HUES48 (cell line): ENCODE measurements around the gene GHDC.

Experiments
- H3K27ac ChIP-seq: one replicate; pipeline ENCODE4 v1.7.0; 2013; ENCODE audit warnings: low read depth, low read length, inconsistent platforms
- H3K27me3 ChIP-seq: 2 replicates; pipeline ENCODE4 v1.6.1; 2013; ENCODE audit warnings: mild to moderate bottlenecking, low read length; ENCODE audit not compliant: control insufficient read depth, insufficient read depth
- H3K36me3 ChIP-seq: 2 replicates; pipeline ENCODE4 v1.6.1; 2013; ENCODE audit warnings: low read length; ENCODE audit not compliant: control insufficient read depth, insufficient read depth
- H3K4me1 ChIP-seq: 2 replicates; pipeline ENCODE4 v1.6.1; 2013; ENCODE audit warnings: mild to moderate bottlenecking, low read length; ENCODE audit not compliant: control insufficient read depth, insufficient read depth
- H3K4me3 ChIP-seq: 2 replicates; pipeline ENCODE4 v1.5.1; 2013; ENCODE audit warnings: mild to moderate bottlenecking, low read depth, low read length
- H3K9ac ChIP-seq: 2 replicates; pipeline ENCODE4 v1.6.1; 2013; ENCODE audit warnings: mild to moderate bottlenecking, low read depth, low read length, moderate library complexity
- H3K9me3 ChIP-seq: 2 replicates; pipeline ENCODE4 v1.6.1; 2013; ENCODE audit warnings: low read length; ENCODE audit not compliant: control insufficient read depth, insufficient read depth

The GHDC gene

DNA sequence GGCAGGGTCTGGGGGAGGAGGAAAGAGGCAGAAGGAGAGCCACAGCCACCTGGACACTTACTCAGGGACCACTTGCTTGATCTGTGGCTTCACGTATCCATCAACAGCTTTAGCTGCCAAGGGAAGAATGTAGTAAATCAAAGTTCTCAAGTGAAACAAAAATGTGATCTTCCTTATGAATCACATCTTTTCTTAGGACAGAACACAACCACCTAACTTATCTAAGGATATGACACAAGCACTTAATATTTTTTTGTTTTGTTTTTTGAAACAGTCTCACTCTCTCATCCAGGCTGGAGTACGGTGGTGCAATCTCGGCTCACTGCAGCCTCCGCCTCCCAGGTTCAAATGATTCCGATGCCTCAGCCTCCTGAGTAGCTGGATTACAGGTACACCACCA lies 8.4 kb upstream of the GHDC start:
- Histone ChIP-seq H3K9ac (no peak overlapping the region), H3K9me3 (no peaks in the 10 kb centered on the region), H3K4me3 (no peak overlapping the region), H3K27me3 (no peaks in the 10 kb centered on the region), H3K4me1 (no peaks in the 10 kb centered on the region), H3K27ac (no peak overlapping the region), H3K36me3 (peaks cover 67% of the 10 kb centered on the region)

DNA sequence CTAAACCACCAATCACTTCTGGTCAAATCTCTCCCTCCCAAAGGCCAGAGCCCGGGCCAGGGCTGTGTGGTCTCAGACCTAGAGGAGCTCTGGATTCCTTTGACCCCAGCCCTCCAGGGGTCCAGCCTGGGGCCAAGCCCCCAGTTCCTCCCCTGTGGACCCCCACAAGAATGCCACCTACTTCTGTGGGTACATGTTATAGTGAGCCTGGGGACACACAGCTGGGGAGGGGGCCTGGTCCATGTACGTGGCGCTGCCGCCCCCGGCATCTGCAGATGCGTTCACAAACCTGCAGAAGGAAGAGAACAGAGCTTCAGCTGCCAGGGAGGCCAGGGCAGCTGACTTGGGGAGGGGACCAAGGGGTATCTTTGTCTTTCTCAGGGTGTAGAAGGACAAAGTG lies 7.9 kb upstream of the GHDC start:
- Histone ChIP-seq H3K27ac (no peak overlapping the region), H3K4me1 (no peaks in the 10 kb centered on the region), H3K36me3 (peaks cover 62% of the 10 kb centered on the region), H3K27me3 (no peaks in the 10 kb centered on the region), H3K9me3 (no peaks in the 10 kb centered on the region), H3K4me3 (no peak overlapping the region), H3K9ac (no peak overlapping the region)

DNA sequence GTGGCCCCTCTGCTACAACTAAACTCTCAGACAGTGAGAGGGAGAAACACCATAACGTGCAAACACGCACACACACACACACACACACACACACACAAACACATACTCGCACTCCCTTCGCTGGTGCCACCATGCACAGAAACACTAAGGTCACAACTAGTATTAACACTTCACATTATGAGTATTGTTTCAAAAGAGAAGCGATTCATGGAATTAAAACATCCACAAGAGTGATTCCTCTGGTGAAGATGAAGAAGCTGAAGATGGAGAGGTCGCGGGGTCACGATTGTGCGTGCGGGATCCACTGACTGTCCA lies 7.1 kb upstream of the GHDC start:
- Histone ChIP-seq H3K4me1 (no peaks in the 10 kb centered on the region), H3K9me3 (no peaks in the 10 kb centered on the region), H3K27me3 (no peaks in the 10 kb centered on the region), H3K27ac (no peak overlapping the region), H3K9ac (no peak overlapping the region), H3K4me3 (no peak overlapping the region), H3K36me3 (peaks cover 56% of the 10 kb centered on the region)

DNA sequence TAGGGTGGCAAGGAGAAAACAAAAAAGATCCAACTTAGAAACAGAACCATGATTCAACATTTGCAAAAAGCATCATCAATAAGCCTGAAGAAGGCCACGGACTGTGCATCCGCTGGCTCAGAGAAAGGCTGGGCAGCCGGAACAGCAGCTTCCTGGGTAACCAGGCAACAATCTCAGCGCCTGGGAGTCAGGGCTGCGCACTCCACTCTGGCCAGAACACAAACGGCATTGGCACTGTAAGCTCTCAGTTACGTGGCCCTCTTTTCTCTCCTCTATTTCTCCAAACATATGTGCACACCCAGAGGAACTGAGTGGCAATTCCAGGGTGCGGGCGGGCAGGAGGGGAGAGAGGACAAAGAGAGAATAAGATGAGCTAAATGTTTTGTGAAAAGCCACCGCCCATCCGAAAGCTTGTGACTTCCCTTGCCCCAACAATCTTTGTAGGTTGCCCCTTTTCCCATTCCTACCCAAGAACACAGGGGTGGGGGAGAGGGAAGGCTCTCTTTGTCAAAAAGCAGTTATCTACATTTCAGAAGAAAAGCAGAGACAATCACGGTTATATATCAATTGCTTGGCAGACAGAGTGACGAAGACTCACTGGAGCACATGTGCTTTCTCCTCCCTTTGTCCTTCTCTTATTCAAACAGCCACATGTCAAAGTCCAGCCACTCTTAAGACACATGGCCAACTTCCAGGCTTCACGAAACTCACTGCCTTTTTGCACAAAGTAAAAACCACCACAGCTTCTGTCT lies 6.6 kb upstream of the GHDC start:
- no peak overlapping the region for H3K4me3 ChIP-seq
- H3K27me3 ChIP-seq: no peaks in the 10 kb centered on the region
- peaks cover 51% of the 10 kb centered on the region for H3K36me3 ChIP-seq
- H3K9me3 ChIP-seq: no peaks in the 10 kb centered on the region
- H3K27ac ChIP-seq: peak overlapping the region; percentile 28
- no peak overlapping the region for H3K9ac ChIP-seq
- H3K4me1 ChIP-seq: no peaks in the 10 kb centered on the region

DNA sequence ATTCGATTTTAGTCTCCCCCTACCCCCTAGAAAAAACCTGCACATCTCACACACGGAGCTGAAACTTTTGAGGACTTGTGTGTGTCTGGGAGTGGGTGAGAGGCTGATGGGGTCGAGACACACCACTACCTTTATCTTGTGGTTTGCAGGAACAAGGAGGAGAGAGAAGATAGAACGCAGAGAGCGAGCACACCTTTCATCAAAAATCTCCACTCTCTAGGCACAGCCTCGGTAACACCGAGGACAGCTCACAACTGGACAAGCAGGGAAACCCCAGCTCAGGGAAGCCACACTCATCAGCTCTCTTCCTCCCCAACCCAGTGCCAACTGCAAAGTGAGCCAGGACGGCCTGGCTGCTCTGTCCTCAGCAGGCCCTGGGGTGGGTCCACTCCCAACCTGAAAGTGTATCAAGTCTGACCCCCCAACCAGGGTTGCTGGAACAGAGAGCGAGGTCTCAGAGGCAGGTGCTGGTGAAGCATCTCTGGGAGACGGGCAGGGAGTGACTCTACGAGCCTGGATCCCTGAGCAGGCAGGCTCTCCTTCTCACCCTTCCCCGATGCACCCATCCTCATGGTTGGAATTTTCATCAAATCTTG lies 5.2 kb upstream of the GHDC start:
- Histone ChIP-seq H3K27ac (no peak overlapping the region), H3K9me3 (no peaks in the 10 kb centered on the region), H3K4me3 (no peak overlapping the region), H3K27me3 (no peaks in the 10 kb centered on the region), H3K4me1 (no peaks in the 10 kb centered on the region), H3K9ac (no peak overlapping the region), H3K36me3 (peaks cover 45% of the 10 kb centered on the region)

DNA sequence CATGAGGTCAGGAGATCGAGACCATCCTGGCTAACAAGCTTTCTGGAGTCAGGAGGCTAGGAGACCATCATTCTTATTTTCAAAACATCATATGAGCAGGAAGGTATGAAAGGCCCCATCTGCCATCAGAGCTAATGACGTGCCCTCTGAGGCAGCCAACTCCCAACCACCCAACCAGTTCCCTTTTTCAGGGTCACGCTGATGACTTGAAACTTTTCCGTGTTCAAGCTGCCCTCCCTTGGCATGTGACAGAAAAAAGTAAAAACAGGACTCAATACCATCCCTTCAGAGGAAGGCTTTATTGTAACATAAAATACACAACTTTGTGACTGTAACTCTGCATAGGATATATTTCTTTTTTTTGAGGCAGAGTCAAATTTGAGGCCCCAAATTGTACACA lies 4.6 kb upstream of the GHDC start:
- no peak overlapping the region for H3K4me3 ChIP-seq
- peaks cover 3% of the 10 kb centered on the region; the same call in 1 of the 2 replicates for H3K4me1 ChIP-seq
- H3K9me3 ChIP-seq: no peaks in the 10 kb centered on the region
- peaks cover 39% of the 10 kb centered on the region for H3K36me3 ChIP-seq
- H3K9ac ChIP-seq: no peak overlapping the region
- H3K27me3 ChIP-seq: no peaks in the 10 kb centered on the region
- no peak overlapping the region for H3K27ac ChIP-seq

DNA sequence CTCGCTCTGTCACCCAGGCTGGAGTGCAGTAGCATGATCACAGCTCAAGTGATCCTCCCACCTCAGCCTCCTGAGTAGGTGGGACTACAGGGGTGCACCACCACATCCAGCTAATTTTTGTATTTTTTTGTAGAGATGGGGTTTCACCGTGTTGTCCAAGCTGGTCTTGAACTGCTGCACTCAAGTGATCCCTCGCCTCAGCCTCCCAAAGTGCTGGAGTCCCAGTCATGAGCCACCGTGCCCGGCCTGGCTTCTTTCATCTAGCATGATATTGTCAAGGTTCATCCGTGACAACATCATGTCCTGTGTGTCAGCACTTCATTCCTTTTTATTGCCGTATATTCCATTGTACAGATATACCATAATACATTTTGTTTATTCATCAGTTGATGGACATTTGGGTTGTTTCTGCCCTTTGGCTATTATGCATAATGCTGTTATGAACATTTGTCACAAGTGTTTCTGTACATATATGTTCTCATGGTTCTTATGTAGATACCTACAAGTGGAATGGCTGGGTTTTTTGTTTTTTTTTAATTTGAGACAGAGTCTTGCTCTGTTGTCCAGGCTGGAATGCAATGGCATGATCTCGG lies 3.4 kb upstream of the GHDC start:
- no peak overlapping the region for H3K9ac ChIP-seq
- peaks cover 29% of the 10 kb centered on the region for H3K36me3 ChIP-seq
- H3K4me1 ChIP-seq: peaks cover 3% of the 10 kb centered on the region; the same call in 1 of the 2 replicates
- no peak overlapping the region for H3K4me3 ChIP-seq
- no peak overlapping the region for H3K27ac ChIP-seq
- no peaks in the 10 kb centered on the region for H3K9me3 ChIP-seq
- no peaks in the 10 kb centered on the region for H3K27me3 ChIP-seq

DNA sequence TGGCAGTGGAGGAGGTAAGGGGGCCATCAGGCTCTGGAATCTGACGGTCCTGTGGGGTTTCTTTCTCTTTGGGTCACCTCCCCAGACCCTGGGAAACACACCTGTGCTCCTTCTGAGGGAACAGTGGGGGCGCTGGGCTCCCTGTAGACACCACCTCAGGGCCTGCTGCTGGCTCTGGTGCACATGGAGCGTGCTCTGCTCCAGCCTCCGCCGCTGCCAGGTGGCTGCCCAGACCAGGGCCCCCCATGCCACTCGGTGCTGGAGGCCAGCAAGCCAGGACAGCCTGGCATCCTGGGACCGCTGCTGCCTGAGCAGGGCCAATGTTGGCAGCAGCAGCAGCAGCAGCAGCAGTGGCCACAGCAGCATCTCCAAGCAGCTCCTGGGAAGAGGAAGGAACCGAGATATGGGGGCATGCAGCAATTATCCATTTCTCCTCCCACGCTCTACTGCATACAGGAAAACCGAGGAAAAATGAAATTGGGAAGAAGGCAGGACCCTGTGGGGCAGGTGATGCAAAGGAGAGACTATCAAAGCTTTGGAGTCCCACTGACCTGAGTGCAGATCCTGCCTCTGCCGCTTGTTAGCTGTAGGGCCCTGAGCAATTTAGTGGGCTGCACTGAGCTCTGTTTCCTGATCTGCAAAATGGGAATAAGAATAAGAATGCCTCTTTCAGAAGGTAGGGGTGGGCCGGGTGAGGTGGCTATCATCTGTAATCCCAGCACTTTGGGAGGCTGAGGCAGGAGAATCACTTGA lies 902 bp downstream of the GHDC start:
- H3K4me3 ChIP-seq: no peak overlapping the region
- no peak overlapping the region for H3K9ac ChIP-seq
- H3K9me3 ChIP-seq: no peaks in the 10 kb centered on the region
- no peak overlapping the region for H3K27ac ChIP-seq
- no peaks in the 10 kb centered on the region for H3K36me3 ChIP-seq
- no peaks in the 10 kb centered on the region for H3K27me3 ChIP-seq
- peaks cover 3% of the 10 kb centered on the region; the same call in 1 of the 2 replicates for H3K4me1 ChIP-seq

DNA sequence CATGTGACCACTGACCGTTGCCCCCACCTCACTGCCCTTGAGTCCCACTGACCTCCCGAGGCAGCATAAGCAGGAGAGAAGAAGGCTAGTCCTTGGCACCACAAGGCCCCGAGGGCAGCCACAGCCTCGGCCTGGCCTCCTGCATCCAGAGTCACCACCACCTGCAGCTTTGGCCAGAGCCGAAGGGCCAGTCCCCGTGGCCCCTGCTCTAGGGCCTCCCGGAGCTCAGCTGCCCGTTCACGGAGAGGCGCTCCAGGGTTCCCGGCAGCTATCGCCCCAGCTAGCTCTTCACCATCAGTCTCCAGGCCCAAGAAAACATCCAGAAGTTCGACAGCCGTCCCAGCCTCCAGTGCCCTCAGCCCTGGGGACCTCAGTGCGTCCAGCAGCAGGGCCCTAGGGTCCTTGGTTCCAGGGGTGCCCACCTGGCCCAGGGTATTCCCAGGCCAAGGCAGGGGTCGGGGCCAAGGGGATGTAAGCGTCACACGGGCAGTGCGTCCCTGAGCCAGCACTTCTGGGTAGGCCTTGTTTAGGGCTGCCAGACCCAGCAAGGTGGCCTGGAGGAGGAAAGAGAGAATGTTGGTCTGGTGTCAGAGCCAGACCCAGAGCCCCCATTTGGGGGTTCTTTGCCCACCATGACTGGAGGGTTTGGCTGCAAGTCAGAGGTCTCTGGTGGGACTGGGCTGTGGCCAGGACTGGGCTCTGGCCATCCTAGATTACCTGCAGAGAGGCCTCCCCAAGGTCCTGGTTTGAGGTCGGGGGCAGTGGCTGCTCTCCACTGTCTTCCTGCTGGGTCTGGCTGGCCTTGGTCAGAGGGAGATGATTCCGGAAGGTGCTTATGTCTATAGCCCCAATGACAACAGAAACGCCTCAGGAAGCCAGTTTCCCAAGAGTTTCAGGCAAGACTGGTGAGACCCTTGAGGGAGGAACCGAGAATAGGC lies 1.8 kb downstream of the GHDC start:
- Histone ChIP-seq H3K9me3 (no peaks in the 10 kb centered on the region), H3K4me3 (no peak overlapping the region), H3K27ac (no peak overlapping the region), H3K27me3 (no peaks in the 10 kb centered on the region), H3K9ac (no peak overlapping the region), H3K4me1 (peaks cover 3% of the 10 kb centered on the region; the same call in 1 of the 2 replicates), H3K36me3 (no peaks in the 10 kb centered on the region)

DNA sequence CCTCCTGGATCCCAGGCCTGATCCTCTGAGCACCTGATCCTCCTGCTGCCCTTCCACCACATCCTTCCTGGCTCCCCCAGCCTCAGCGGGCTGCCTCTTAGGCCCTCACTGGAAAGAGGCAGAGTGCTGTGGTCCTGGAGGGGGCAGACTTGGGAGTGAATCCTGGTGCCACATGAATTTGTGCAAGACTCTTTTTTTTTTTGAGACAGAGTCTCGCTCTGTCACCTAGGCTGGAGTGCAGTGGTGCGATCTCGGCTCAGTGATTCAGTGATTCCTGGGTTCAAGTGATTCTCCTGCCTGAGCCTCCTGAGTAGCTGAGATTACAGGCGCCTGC lies 3.1 kb downstream of the GHDC start:
- Histone ChIP-seq H3K4me1 (peaks cover 3% of the 10 kb centered on the region; the same call in 1 of the 2 replicates), H3K27ac (no peak overlapping the region), H3K4me3 (no peak overlapping the region), H3K36me3 (no peaks in the 10 kb centered on the region), H3K27me3 (no peaks in the 10 kb centered on the region), H3K9ac (no peak overlapping the region), H3K9me3 (no peaks in the 10 kb centered on the region)
